HepG2 (cell line): ENCODE results near the gene NEK7. TPM values are rescaled to one million over a fixed set of nuclear protein-coding genes. Genes with fewer than 3 reads are reported as not detected.

Source experiments
- ATAC-seq: fragments of 200-7000 bp; cut with Tn5 transposase; 3 replicates; pipeline ENCODE4 v1.9.1; 2020; ENCODE audit warnings: mild to moderate bottlenecking, moderate library complexity
- BruUV-seq: library from RNA; stranded (reverse); fragments of 400-500 nt; replicated peaks from 2 replicates; lab custom pipeline; 2021; lab: Mats Ljungman, UMichigan
- CTCF ChIA-PET: fragments of 300-600 bp; formaldehyde crosslinking; extraction: SDS; loops from one replicate; lab custom pipeline; 2021; ENCODE audit warnings: low total read pairs, inconsistent platforms, low intra/inter-chr PET ratio; lab: Yijun Ruan, JAX
- POLR2A ChIA-PET: fragments of 350-600 bp; sonication (Branson Sonifier 250); formaldehyde crosslinking; loops from one replicate; lab custom pipeline; 2020; ENCODE audit warnings: antibody characterized with exemption, inconsistent platforms; lab: Yijun Ruan, JAX
- DNase-seq: peaks from one replicate; pipeline ENCODE4 v3.0.0-alpha.2; 2015; ENCODE audit warnings: low spot score
- FAIRE-seq: peaks from 3 replicates; lab custom pipeline; 2011; peaks lifted over from hg19 to GRCh38; lab: Jason Lieb, UNC
- H2AFZ ChIP-seq: one replicate; pipeline ENCODE4 v1.6.1; 2011; ENCODE audit warnings: low read length, inconsistent platforms
- H3K27ac ChIP-seq: fragments of 300-600 bp; 3 replicates; pipeline ENCODE4 v1.8.0; 2011; ENCODE audit warnings: mixed run types, mild to moderate bottlenecking, mixed read lengths, low read length, inconsistent platforms; ENCODE audit not compliant: insufficient read depth; ENCODE audit errors: extremely low read length
- H3K27me3 ChIP-seq, 2 experiments: fragments of 200-600 bp in 1 of 2; 2 replicates in 1 of 2; 3 replicates in 1 of 2; pipeline versions ENCODE4 v1.6.0 to v1.8.0; 2011; ENCODE audit warnings: low read length in 2 of 2, mild to moderate bottlenecking in 2 of 2, moderate library complexity in 2 of 2, inconsistent platforms in 1 of 2; ENCODE audit not compliant: insufficient read depth in 2 of 2, control insufficient read depth in 1 of 2
- H3K36me3 ChIP-seq, 2 experiments: fragments of 200-600 bp in 1 of 2; replicated peaks in 1 of 2; 2 replicates in 1 of 2; 3 replicates in 1 of 2; pipeline versions ENCODE4 v1.5.1 to v1.8.0; 2011; ENCODE audit warnings: low read length in 2 of 2, inconsistent platforms in 1 of 2; ENCODE audit not compliant: insufficient read depth in 2 of 2, control insufficient read depth in 1 of 2
- H3K4me1 ChIP-seq: 2 replicates; pipeline ENCODE4 v1.5.1; 2012; ENCODE audit warnings: low read length, inconsistent platforms; ENCODE audit not compliant: insufficient read depth
- H3K4me2 ChIP-seq: 2 replicates; pipeline ENCODE4 v1.6.0; 2011; ENCODE audit warnings: low read depth, low read length, inconsistent platforms
- H3K4me3 ChIP-seq, 3 experiments: fragments of 200-600 bp in 1 of 3; sonication (generic), shearing (Covaris generic) in 1 of 3; replicated peaks in 1 of 3; 2 replicates each; pipeline ENCODE4 v1.5.1; 2011 to 2016; ENCODE audit warnings: low read length in 3 of 3, inconsistent platforms in 2 of 3, low read depth in 2 of 3, mild to moderate bottlenecking in 2 of 3, control low read depth in 1 of 3, mixed read lengths in 1 of 3; ENCODE audit not compliant: insufficient read depth in 1 of 3
- H3K79me2 ChIP-seq: one replicate; pipeline ENCODE4 v1.6.1; 2011; ENCODE audit warnings: low read length, inconsistent platforms; ENCODE audit not compliant: insufficient read depth
- H3K9ac ChIP-seq: 2 replicates; pipeline ENCODE4 v1.6.0; 2011; ENCODE audit warnings: mild to moderate bottlenecking, low read depth, low read length, inconsistent platforms; ENCODE audit not compliant: insufficient read depth
- H3K9me3 ChIP-seq: 2 replicates; pipeline ENCODE4 v1.5.1; 2012; ENCODE audit warnings: mild to moderate bottlenecking, low read length
- H4K20me1 ChIP-seq: 2 replicates; pipeline ENCODE4 v1.6.0; 2011; ENCODE audit warnings: inconsistent platforms, mild to moderate bottlenecking, low read length, moderate library complexity; ENCODE audit not compliant: insufficient read depth
- FOXP1 ChIP-seq, 2 experiments: fragments of 450-650 bp in 1 of 2; IDR thresholded peaks; 2 replicates each; pipeline ENCODE4 v1.6.1; 2017 to 2018; ENCODE audit warnings: antibody characterized with exemption in 1 of 2
- GPBP1L1 ChIP-seq: sonication (generic); formaldehyde crosslinking; IDR thresholded peaks from 2 replicates; pipeline ENCODE4 v1.5.0; 2020; ENCODE audit warnings: mild to moderate bottlenecking, missing genetic modification reagents
- MED8 ChIP-seq: sonication (generic); formaldehyde crosslinking; IDR thresholded peaks from 2 replicates; pipeline ENCODE4 v1.8.1; 2023; ENCODE audit warnings: mild to moderate bottlenecking, missing genetic modification reagents; ENCODE audit not compliant: insufficient replicate concordance
- MXD3 ChIP-seq: IDR thresholded peaks from 2 replicates; pipeline ENCODE4 v1.6.1; 2016; ENCODE audit warnings: mild to moderate bottlenecking, missing biosample characterization, missing genetic modification reagents
- POLR2G ChIP-seq: fragments of 200-400 bp; formaldehyde crosslinking; IDR thresholded peaks from 2 replicates; pipeline ENCODE4 v1.6.1; 2018; ENCODE audit warnings: mild to moderate bottlenecking, low read depth, low read length, moderate library complexity
- PTBP1 ChIP-seq: fragments of 200-400 bp; formaldehyde crosslinking; IDR thresholded peaks from 2 replicates; pipeline ENCODE4 v1.6.1; 2018; ENCODE audit warnings: low read length, low read depth; ENCODE audit not compliant: poor library complexity, severe bottlenecking
- ZNF101 ChIP-seq: sonication (generic); formaldehyde crosslinking; IDR thresholded peaks from 2 replicates; pipeline ENCODE4 v1.4.0; 2020; ENCODE audit warnings: mild to moderate bottlenecking, low read depth, missing genetic modification reagents, borderline replicate concordance
- WGBS: methylation state at CpG from one replicate; pipeline ENCODE4 v1.1.6; 2017; ENCODE audit warnings: low lambda C conversion rate; 5-methylcytosine and 5-hydroxymethylcytosine counted together
- in situ Hi-C: cut with HindIII; loops from 2 replicates; pipeline ENCODE4 v1.10.0; 2017; ENCODE audit warnings: low pct_unique_long_range_greater_than_20kb; ENCODE audit not compliant: extremely low pct_ligation_motif_present
- intact Hi-C: fragments of 100-400 bp; cut with micrococcal nuclease; formaldehyde crosslinking; loops from one replicate; pipeline ENCODE4 v1.10.0; 2022; ENCODE audit not compliant: unreplicated experiment
- polyA plus RNA-seq, 8 experiments: library from polyadenylated mRNA; depleted of rRNA in 3 of 8; stranded (reverse) in 7 of 8; unstranded in 1 of 8; fragments of >200 nt; fragmentation: Illumina TruSeq in 4 of 8; extraction: Trizol in 4 of 8; gene quantifications; 2 replicates each; pipeline versions ENCODE4 v1.2.1 to v1.2.3, GENCODE V29; 2011 to 2016; ENCODE audit warnings: low read depth in 4 of 8, missing spikeins in 1 of 8, mixed read lengths in 1 of 8; ENCODE audit not compliant: insufficient read depth in 1 of 8
- total RNA-seq, 5 experiments: library from RNA; depleted of rRNA; stranded (reverse); fragments of >200 nt; fragmentation: Illumina TruSeq; extraction: Trizol; gene quantifications; 2 replicates each; pipeline ENCODE4 v1.2.3, GENCODE V29; 2016; ENCODE audit warnings: low read depth in 1 of 5

Gene NEK7
- total and polyA plus RNA-seq, 2 of the 13 experiments (the other 11 are each of a cell fraction or from before 2014, with no cell fraction given), result 18.1 to 19.2 TPM

- no peak for TF ChIP-seq GPBP1L1 (CRISPR knock-in tag)
- TF ChIP-seq FOXP1 (IDR thresholded peaks at IDR 0.05), result no peak
- no peak for TF ChIP-seq FOXP1 (CRISPR knock-in tag; IDR thresholded peaks at IDR 0.05)
Measured at GRCh38 chr1:198271467-198271866, 114.7 kb downstream of the NEK7 start (continued).

- Histone ChIP-seq H3K4me1 (no peaks in the 10 kb centered on the region), H3K9ac (no peak overlapping the region), H3K27ac (no peak overlapping the region), H3K4me2 (no peak overlapping the region), H3K36me3 (no peaks in the 10 kb centered on the region), H2AFZ (no peak overlapping the region), H4K20me1 (no peaks in the 10 kb centered on the region; the same call in 1 of the 2 replicates), H3K9me3 (no peaks in the 10 kb centered on the region), H3K27me3 (no peaks in the 10 kb centered on the region), H3K4me3 (no peak overlapping the region), H3K79me2 (no peaks in the 10 kb centered on the region)
- TF ChIP-seq MED8 (CRISPR knock-in tag) (no peak), PTBP1 (no peak), MXD3 (CRISPR knock-in tag) (no peak), POLR2G (no peak), ZNF101 (CRISPR knock-in tag) (no peak)
- BruUV-seq, result no TSS peak
- FAIRE-seq, result no peak
- in situ Hi-C loops (no loop called here), intact Hi-C loops (loop anchor here (10.0 kb wide), 1 partner anchor 188 kb away; no protein-coding TSS in a partner anchor)
- ATAC-seq, result no peak
- POLR2A ChIA-PET, result no interaction called here
- CTCF ChIA-PET, result no interaction called here
- DNase-seq, result no peak
- WGBS, result 92% methylated on average over 1 of the region's 1 CpG
Measured at GRCh38 chr1:198272492-198272891, 115.7 kb downstream of the NEK7 start.
